Left ventricle myocardium inferior (tissue), 1 donor: ENCODE results near the gene TBX18. TPM values are rescaled to one million over a fixed set of nuclear protein-coding genes. Genes with fewer than 3 reads are reported as not detected.

Source experiments
- DNase-seq: peaks from one replicate; pipeline ENCODE4 v3.0.0-alpha.2; 2020
- H3K27ac ChIP-seq: fragments of 200-600 bp; replicated peaks from 2 replicates; pipeline ENCODE4 v1.8.0; 2021
- H3K27me3 ChIP-seq: fragments of 200-600 bp; 2 replicates; pipeline ENCODE4 v1.8.0; 2021; ENCODE audit warnings: low read depth
- H3K36me3 ChIP-seq: fragments of 200-600 bp; 2 replicates; pipeline ENCODE4 v1.8.0; 2021
- H3K4me1 ChIP-seq: fragments of 200-600 bp; 2 replicates; pipeline ENCODE4 v1.8.0; 2021
- H3K4me3 ChIP-seq: fragments of 200-600 bp; 2 replicates; pipeline ENCODE4 v1.8.0; 2021; ENCODE audit warnings: mild to moderate bottlenecking, moderate library complexity
- H3K9me3 ChIP-seq: fragments of 200-600 bp; replicated peaks from 2 replicates; pipeline ENCODE4 v1.8.0; 2021
- intact Hi-C: fragments of 100-400 bp; cut with micrococcal nuclease; formaldehyde crosslinking; loops from one replicate; pipeline ENCODE4 v1.11.0; 2022
- total RNA-seq: library from RNA; stranded (reverse); fragmentation: NEBNext Ultra II Directional; extraction: Animal tissue kit (Norgen Biotek cat#: 25700); gene quantifications from one replicate; pipeline ENCODE4 v1.2.1, GENCODE V29; 2021
- TF ChIP-seq, protein P1 (sequence below): fragments of 200-600 bp; IDR thresholded peaks from 2 replicates; pipeline ENCODE4 v1.8.0; 2021; ENCODE audit warnings: antibody characterized with exemption, mild to moderate bottlenecking, borderline replicate concordance
- donor health status: DM: no; HTN: yes; CAD: no; lungs with severe emphysema.

The TBX18 gene
- total RNA-seq, 1 donor from 2014 or later: 3.5 TPM

GRCh38 chr6:84773431-84774156 is 9.2 kb upstream of the TBX18 start:
- Histone ChIP-seq H3K36me3 (no peaks in the 10 kb centered on the region), H3K9me3 (no peaks in the 10 kb centered on the region), H3K4me1 (peaks cover 19% of the 10 kb centered on the region), H3K27me3 (peaks cover 100% of the 10 kb centered on the region), H3K4me3 (peak overlapping the region; percentile 62), H3K27ac (peak overlapping the region; percentile 79)
- peak; percentile 24 for DNase-seq
- intact Hi-C loops: no loop called here
- TF ChIP-seq, protein P1, sequence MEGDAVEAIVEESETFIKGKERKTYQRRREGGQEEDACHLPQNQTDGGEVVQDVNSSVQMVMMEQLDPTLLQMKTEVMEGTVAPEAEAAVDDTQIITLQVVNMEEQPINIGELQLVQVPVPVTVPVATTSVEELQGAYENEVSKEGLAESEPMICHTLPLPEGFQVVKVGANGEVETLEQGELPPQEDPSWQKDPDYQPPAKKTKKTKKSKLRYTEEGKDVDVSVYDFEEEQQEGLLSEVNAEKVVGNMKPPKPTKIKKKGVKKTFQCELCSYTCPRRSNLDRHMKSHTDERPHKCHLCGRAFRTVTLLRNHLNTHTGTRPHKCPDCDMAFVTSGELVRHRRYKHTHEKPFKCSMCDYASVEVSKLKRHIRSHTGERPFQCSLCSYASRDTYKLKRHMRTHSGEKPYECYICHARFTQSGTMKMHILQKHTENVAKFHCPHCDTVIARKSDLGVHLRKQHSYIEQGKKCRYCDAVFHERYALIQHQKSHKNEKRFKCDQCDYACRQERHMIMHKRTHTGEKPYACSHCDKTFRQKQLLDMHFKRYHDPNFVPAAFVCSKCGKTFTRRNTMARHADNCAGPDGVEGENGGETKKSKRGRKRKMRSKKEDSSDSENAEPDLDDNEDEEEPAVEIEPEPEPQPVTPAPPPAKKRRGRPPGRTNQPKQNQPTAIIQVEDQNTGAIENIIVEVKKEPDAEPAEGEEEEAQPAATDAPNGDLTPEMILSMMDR: no peak

- peaks cover 100% of the 10 kb centered on the region for H3K27me3 ChIP-seq
- H3K4me3 ChIP-seq: peak overlapping the region; percentile 62
- peaks cover 19% of the 10 kb centered on the region for H3K4me1 ChIP-seq
- no peaks in the 10 kb centered on the region for H3K9me3 ChIP-seq
- DNase-seq: no peak
- peak overlapping the region; percentile 79 for H3K27ac ChIP-seq
- intact Hi-C loops: no loop called here
- H3K36me3 ChIP-seq: no peaks in the 10 kb centered on the region
- TF ChIP-seq, protein P1: no peak
These were observed 8.7 kb upstream of the TBX18 start for GRCh38 chr6:84773133-84773430.

- intact Hi-C loops: no loop called here
These were observed 8.2 kb upstream of the TBX18 start for GRCh38 chr6:84772428-84773132.

DNA sequence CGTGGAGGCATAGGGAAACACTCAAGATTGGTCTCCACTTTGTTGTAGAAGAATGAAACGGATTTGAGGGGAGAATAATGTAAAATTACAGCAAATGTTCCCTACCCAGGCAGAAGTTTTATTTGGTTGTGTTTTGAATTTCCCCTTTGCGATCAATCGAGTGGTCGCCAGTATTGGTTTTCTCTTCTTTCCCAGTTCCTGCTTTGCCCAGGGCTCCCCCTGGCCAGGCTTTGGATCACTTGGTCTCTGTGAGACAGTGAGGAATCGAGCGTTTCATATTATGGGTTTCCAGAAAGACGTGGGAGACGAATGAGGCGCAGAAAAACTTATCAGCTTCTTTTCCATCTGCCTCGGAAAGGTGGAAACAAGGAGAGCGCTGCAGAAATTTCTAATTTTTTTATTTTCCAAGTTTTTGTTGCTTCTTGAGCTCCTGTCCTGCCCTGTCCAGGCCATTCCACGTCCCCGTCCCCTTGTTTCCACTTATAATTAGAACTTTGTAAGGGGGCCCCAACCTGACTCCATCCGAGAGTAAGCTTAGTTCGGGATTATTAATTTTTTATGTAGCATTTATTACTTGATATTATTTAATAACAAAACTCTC is 7.5 kb upstream of the TBX18 start:
- Histone ChIP-seq H3K36me3 (no peaks in the 10 kb centered on the region), H3K4me1 (peaks cover 22% of the 10 kb centered on the region), H3K9me3 (no peaks in the 10 kb centered on the region), H3K27me3 (peaks cover 100% of the 10 kb centered on the region), H3K27ac (peak overlapping the region; percentile 79), H3K4me3 (peak overlapping the region; percentile 62)
- DNase-seq: no peak
- intact Hi-C loops: no loop called here
- TF ChIP-seq, protein P1: no peak

More at GRCh38 chr6:84772428-84773132, 8.2 kb upstream of the TBX18 start:
- H3K36me3 ChIP-seq: no peaks in the 10 kb centered on the region
- H3K4me1 ChIP-seq: peaks cover 19% of the 10 kb centered on the region
- TF ChIP-seq, protein P1: no peak
- H3K27me3 ChIP-seq: peaks cover 100% of the 10 kb centered on the region
- H3K9me3 ChIP-seq: no peaks in the 10 kb centered on the region
- peak overlapping the region; percentile 62 for H3K4me3 ChIP-seq
- H3K27ac ChIP-seq: peak overlapping the region; percentile 79
- peak; percentile 19 for DNase-seq

GRCh38 chr6:84771125-84771755 is 6.8 kb upstream of the TBX18 start:
- Histone ChIP-seq H3K27ac (peak overlapping the region; percentile 79), H3K27me3 (peaks cover 100% of the 10 kb centered on the region), H3K4me3 (peak overlapping the region; percentile 62), H3K9me3 (no peaks in the 10 kb centered on the region), H3K36me3 (no peaks in the 10 kb centered on the region), H3K4me1 (peaks cover 22% of the 10 kb centered on the region)
- DNase-seq: no peak
- TF ChIP-seq, protein P1: no peak
- intact Hi-C loops: no loop called here
